ENCODE data around the gene ZNRF3. TPM values are rescaled to one million over a fixed set of nuclear protein-coding genes. Genes with fewer than 3 reads are reported as not detected.

Gene ZNRF3
- polyA plus RNA-seq, 1 experiment: 1.4 TPM

DNA sequence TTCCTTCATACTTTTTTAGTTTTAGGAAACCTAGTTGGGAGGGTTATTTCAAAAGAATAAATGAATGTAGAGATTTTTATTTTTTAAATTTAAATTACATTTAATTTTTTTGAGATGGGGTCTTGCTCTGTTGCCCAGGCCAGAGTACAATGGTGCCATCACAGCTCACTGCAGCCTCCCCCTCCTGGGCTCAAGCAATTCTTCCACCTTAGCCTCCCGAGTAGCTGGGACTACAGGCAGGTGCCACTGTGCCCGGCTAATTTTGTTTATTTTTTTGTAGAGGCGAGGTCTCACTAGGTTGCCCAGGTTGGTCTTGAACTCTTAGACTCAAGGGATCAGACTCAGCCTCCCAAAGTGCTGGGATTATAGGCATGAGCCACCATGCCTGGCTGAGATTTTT, 32.6 kb downstream of the ZNRF3 start:
- no peaks in the 10 kb centered on the region for H3K27me3 ChIP-seq (ENCODE audit: control insufficient read depth, insufficient read depth, low read length)
- CTCF ChIA-PET: no interaction called here
- POLR2A ChIA-PET: no interaction called here

DNA sequence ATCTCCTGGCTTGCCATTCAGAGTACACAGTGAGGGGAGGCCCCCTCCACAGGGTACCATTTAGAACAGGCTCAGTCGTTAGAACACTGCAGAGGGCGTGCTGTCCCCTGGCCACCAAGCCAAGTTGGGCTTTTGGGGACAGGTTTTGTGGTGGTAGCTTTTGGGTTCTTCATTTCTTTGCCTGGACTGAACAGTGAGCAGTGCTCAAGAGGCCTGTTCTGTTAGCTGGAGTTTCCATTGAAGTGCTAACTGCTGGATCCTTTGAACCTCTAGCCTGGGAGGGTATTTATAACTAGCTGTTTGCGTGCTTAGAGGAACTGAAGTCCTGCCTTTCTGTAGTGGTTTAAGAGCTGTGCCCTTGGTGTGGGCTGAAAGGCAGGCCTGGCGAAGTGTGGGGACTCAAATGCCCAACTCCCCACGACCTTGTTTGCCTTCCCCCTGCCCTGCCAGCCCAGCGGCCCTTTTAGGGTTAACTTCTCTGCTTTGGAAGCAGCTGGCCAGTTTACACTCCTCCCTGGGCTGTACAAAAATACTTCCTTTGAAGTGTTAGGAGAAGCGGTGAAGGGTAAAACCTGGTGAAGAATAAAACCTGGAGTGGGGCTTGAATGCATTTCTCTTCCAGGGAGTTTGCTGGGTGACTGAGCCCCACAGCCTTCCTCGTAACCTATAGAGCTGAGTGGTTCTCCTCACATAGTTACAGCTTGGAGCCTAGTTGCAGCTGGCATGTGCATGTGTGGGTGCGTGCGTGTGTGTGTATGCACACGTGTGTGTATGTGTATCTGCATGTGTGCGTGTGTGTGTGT, 34.6 kb downstream of the ZNRF3 start:
- POLR2A ChIA-PET: interaction anchor here (1.3 to 1.7 kb wide), 3 partner anchors 12 to 113 kb away, joined by 3 to 6 read pairs (median 4); no protein-coding TSS in a partner anchor
- DNase-seq (ENCODE audit: low read depth, low spot score): no peak
- CTCF ChIA-PET: interaction anchor here (0.6 to 1.6 kb wide), 4 partner anchors 10 to 236 kb away, joined by 3 to 4 read pairs (median 3); no protein-coding TSS in a partner anchor
- H3K27ac ChIP-seq (ENCODE audit: low read depth, low read length): no peak overlapping the region
- no peaks in the 10 kb centered on the region for H3K27me3 ChIP-seq (ENCODE audit: control insufficient read depth, insufficient read depth, low read length)
- no peak overlapping the region for H3K4me3 ChIP-seq (ENCODE audit: low read depth, low read length)
- H3K9me3 ChIP-seq (ENCODE audit: control insufficient read depth, insufficient read depth, low read length): no peaks in the 10 kb centered on the region
- TF ChIP-seq, protein P1, sequence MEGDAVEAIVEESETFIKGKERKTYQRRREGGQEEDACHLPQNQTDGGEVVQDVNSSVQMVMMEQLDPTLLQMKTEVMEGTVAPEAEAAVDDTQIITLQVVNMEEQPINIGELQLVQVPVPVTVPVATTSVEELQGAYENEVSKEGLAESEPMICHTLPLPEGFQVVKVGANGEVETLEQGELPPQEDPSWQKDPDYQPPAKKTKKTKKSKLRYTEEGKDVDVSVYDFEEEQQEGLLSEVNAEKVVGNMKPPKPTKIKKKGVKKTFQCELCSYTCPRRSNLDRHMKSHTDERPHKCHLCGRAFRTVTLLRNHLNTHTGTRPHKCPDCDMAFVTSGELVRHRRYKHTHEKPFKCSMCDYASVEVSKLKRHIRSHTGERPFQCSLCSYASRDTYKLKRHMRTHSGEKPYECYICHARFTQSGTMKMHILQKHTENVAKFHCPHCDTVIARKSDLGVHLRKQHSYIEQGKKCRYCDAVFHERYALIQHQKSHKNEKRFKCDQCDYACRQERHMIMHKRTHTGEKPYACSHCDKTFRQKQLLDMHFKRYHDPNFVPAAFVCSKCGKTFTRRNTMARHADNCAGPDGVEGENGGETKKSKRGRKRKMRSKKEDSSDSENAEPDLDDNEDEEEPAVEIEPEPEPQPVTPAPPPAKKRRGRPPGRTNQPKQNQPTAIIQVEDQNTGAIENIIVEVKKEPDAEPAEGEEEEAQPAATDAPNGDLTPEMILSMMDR (IDR thresholded peaks at IDR 0.05; ENCODE audit: low read depth, low read length): no peak

More for the DNA sequence above, 32.6 kb downstream of the ZNRF3 start:
- Histone ChIP-seq H3K9me3 (ENCODE audit: control insufficient read depth, insufficient read depth, low read length) (no peaks in the 10 kb centered on the region), H3K4me3 (ENCODE audit: low read depth, low read length) (no peak overlapping the region), H3K27ac (ENCODE audit: low read depth, low read length) (no peak overlapping the region)
- TF ChIP-seq, protein P1 (IDR thresholded peaks at IDR 0.05; ENCODE audit: low read depth, low read length): no peak
- no peak for DNase-seq (ENCODE audit: low read depth, low spot score)

DNA sequence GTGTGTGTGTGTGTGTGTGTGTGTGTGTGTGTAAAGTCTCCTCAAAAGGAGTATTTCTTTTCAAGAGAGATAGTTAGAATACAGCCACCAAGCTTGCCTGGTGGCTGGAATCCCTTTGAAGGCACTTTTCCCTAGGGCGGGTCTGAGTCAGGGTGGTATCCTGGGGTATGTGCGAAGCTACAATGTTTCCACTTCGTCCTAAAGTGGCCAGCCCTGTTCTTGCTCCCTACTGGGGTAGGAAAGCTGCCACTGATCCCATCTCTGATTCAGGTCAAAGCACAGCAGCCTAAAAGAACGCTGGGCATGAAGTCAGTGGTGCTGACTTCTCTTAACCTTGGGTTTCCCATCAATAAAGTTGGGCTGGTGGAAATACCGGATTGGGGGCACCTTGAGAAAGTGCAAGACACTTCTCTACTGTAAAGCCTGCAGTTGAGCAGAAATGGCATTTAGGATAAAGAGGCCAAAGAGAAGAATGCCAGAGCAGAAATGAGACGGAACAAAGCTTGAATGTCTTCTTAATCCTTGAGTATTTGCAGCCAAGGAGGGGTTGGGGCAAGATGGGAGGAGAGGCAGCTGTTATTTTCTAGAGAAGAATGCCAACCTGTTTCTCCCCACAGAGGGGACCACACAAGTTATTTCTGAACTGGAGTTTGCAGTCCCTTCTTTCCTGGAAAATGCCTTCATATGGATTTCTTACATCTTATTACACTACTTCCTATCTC, 35.3 kb downstream of the ZNRF3 start:
- CTCF ChIA-PET: interaction anchor here (0.6 to 1.6 kb wide), 4 partner anchors 9 to 235 kb away, joined by 3 to 4 read pairs (median 4); no protein-coding TSS in a partner anchor
- no peaks in the 10 kb centered on the region for H3K27me3 ChIP-seq (ENCODE audit: control insufficient read depth, insufficient read depth, low read length)

GRCh38 chr22:28920757-28921584, 37.6 kb downstream of the ZNRF3 start:
- no peak for DNase-seq (ENCODE audit: low read depth, low spot score)
- Histone ChIP-seq H3K4me3 (ENCODE audit: low read depth, low read length) (no peak overlapping the region), H3K9me3 (ENCODE audit: control insufficient read depth, insufficient read depth, low read length) (no peaks in the 10 kb centered on the region; the same call in 1 of the 2 replicates), H3K27me3 (ENCODE audit: control insufficient read depth, insufficient read depth, low read length) (no peaks in the 10 kb centered on the region), H3K27ac (ENCODE audit: low read depth, low read length) (no peak overlapping the region)
- ChIA-PET POLR2A (interaction anchor here (0.7 kb wide), 1 partner anchor 213 kb away, joined by 5 read pairs; no protein-coding TSS in a partner anchor), CTCF (interaction anchor here (0.9 to 1.6 kb wide), 2 partner anchors 32 to 120 kb away, joined by 3 to 7 read pairs; no protein-coding TSS in a partner anchor)
- TF ChIP-seq, protein P1 (IDR thresholded peaks at IDR 0.05; ENCODE audit: low read depth, low read length): no peak

More for the DNA sequence above, 35.3 kb downstream of the ZNRF3 start:
- no peak overlapping the region for H3K27ac ChIP-seq (ENCODE audit: low read depth, low read length)
- H3K9me3 ChIP-seq (ENCODE audit: control insufficient read depth, insufficient read depth, low read length): no peaks in the 10 kb centered on the region; the same call in 1 of the 2 replicates
- POLR2A ChIA-PET: interaction anchor here (0.6 to 1.7 kb wide), 4 partner anchors 11 to 112 kb away, joined by 3 to 6 read pairs (median 5); no protein-coding TSS in a partner anchor
- TF ChIP-seq, protein P1 (IDR thresholded peaks at IDR 0.05; ENCODE audit: low read depth, low read length): no peak
- no peak for DNase-seq (ENCODE audit: low read depth, low spot score)
- no peak overlapping the region for H3K4me3 ChIP-seq (ENCODE audit: low read depth, low read length)
